Non-pigmented ciliary epithelial cell (primary cell): ENCODE measurements around the gene OLFM2.
A peak's percentile ranks its signal among the peaks of the same experiment; 100 is the strongest.
"Not testable (repeated sequence)": the region's sequence is repeated elsewhere in the genome, so short reads cannot be mapped to it uniquely, and the experiment has no call there.

Experiments used
- DNase-seq: peaks from one replicate; pipeline ENCODE4 v3.0.0-alpha.2; 2010; ENCODE audit warnings: low read depth

OLFM2 gene

GRCh38 chr19:9861503-9861902 lies 74.8 kb downstream of the OLFM2 start:
- DNase-seq: no peak

DNA sequence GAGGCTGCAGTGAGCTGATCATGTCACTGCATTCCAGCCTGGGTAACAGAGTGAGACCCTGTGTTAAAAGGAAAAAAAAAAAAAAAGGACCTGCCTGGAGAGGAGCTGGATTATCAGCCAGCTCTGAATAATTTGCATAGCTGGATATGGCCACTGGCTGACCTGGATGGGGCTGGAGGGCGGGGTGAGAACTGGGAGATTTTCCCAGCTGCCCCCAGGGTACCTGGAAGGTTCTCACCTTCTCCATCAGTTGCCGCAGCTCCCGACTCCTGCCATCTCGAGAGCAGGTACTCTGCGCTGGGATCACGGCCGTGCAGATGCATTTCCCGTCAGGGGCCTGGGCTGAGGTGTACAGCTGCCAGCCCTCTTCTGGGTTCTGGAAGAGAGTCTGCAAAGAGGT lies 75.9 kb downstream of the OLFM2 start:
- DNase-seq: no peak

DNA sequence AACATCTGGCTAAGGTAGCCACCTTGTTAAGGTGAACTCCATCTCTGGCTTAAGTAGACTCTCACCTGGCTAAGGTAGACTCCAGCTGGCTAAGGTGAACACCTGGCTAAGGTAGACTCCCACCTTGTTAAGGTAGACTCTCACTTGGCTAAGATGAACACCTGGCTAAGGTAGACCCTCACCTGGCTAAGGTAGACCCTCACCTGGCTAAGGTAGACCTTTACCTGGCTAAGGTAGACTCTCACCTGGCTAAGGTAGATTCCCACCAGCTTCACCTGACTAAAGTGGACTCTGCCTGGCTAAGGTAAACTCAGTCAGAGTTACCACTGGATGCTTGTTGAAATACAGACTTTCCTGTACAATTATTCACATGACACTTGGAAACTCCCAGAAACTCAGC lies 77.5 kb downstream of the OLFM2 start:
- no peak for DNase-seq

GRCh38 chr19:9857920-9858746 lies 78.2 kb downstream of the OLFM2 start:
- no peak for DNase-seq

- DNase-seq: no peak
Observed at GRCh38 chr19:9857076-9857721, 79.1 kb downstream of the OLFM2 start.

DNA sequence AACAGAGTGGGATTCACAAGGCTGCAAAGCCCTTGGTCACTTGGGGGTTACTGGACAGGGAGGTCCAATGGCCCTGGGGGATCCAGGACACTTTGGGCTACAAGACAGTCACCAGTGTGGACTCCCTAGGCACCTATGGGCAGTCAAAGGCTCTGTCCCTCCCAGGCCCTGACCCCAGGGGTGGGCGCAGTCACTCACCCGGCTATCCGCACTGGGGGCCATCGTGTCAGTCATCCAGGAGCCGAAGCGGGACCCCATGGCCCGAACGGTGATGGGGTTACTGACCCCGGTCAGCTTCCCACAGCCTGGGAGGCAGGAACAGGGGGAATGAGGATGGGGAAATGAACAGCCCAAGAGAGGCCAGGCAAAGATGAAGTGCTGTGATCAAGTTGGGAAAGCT lies 79.7 kb downstream of the OLFM2 start:
- DNase-seq: no peak

DNA sequence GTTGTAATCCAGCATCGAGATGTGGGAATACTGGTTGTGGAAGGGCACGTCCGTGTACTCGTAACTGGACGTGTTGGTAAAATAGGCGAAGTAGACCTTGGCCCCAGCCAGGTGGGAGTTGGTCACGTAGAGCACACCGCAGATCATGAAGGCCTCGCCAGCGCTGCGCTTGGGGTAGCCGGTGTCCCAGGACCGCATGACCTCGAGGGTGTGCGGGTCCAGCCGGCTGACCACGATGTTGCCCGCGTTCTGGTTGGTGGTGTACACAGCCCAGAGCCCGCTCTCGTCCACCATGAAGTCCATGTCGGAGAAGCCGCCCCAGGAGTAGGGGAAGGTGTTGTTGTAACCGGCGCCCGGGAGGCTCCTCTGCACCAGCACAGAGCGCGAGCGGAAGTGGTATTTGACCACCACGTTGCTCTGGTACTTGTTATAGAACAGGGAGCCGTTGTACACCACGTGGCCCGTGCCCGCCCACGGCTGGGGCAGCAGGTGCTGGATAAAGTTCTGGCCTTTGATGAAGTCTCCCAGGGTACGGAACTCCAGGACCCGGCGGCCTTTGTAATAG lies 82.0 kb downstream of the OLFM2 start:
- no peak for DNase-seq

DNA sequence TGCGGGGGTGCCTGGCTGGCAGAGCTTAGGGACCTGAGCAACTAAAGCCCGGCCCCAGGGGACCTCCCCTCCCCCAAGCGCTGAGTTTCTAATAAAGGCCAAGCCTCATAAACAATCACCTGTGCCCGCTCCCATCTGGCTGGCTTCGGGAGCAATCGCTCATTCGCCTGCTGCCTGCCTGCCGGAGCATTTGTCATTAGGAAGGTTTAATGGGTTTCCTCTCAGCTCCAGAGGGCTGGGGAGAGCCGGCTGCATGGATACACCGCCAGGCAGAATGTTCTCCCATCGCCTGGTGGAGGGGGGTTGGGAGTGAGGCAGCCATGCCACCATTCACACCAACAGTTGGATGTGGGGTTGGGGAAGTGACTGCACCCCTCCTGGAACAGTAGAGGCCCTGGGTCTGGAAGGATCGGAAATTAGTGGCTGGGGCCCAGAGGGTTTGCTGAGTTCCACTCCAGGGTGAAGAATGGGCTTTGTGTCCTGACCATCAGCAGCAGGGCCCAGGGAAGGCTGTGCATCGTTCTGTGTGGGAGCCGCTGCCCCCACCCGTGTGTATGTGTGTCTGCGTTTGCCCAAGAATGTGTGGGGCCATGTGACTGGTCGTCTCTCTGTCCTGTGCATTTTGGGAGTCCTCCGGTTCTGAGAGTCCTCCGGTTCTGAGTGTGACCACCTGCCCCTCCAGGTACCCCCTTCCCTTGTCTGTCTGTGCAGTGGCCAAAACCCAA lies 85.9 kb downstream of the OLFM2 start:
- no peak for DNase-seq

DNA sequence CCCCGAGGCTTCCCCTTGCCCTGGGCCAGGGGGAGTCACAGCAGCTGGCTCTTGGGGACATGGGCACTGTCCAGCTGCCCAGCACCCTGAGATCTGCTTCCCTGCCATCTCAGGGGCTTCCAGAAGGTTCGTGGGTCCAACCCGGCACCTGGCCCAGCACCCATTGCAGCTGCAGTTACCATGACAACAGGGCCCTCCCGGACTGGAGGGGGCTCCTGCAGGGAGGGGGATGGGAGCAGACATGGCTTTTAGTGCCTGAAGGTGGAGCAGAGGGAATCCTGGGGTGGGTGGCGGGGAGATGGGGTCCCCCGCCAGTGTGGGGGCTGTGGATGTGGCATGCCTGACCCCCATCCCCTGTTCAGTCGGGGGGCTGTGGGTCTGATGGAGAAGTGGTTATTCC lies 86.5 kb downstream of the OLFM2 start:
- DNase-seq: no peak

- DNase-seq: no peak
Observed at GRCh38 chr19:9848762-9849161, 87.6 kb downstream of the OLFM2 start.

- no peak for DNase-seq
Observed at GRCh38 chr19:9848060-9848459, 88.3 kb downstream of the OLFM2 start.

DNA sequence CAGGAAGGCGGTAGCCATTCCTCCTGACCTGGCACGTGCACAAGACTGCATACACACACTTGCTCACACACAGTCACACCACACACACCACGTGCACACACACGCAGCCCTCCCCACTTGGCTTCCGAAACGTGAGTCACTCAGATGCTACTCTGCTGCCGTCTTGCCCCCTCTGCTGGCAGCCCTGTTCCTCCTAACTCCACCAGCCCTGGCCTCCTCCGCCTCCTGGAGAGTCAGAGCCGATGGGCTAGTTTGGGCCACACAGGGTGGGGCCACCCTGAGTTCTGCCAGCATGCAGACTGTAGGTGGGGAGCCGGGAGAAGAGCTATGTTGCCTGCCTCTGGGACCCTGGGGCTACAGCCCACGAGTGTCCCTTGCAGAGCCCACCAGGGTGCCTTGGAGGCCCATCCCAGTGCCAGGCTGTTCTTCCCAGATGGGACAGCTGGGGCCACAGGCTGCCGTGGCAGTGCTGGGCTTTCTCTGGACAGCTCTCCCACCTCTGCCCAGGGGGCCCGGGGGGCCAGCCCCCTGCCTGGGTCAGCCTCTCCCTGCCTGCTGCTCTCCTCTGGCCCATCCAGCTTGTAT lies 89.1 kb downstream of the OLFM2 start:
- peak; percentile 75 for DNase-seq

DNA sequence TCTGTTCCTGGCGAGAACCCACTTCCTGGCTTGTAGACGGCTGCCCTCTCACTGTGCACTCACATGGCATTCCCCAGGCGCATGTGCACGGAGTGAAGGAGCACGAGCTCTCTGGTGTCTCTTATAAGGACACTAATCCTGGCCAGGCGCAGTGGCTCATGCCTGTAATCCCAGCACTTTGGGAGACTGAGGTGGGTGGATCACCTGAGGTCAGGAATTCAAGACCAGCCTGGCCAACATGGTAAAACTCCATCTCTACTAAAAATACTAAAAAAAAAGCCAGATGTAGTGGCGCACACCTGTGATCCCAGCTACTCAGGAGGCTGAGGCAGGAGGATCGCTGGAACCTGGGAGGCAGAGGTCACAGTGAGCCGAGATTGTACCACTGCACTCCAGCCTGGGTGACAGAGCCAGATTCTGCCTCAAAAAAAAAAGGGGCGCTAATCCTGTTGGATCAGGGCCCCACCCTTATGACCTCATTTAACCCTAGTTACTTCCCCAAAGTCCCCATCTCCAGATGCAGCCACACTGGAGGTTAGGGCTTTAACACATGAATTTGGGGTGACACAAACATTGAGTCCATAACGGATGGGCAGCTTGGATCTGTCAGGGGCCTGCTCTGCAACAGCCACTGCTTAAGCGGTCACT lies 92.6 kb downstream of the OLFM2 start:
- DNase-seq: not testable (repeated sequence)

DNA sequence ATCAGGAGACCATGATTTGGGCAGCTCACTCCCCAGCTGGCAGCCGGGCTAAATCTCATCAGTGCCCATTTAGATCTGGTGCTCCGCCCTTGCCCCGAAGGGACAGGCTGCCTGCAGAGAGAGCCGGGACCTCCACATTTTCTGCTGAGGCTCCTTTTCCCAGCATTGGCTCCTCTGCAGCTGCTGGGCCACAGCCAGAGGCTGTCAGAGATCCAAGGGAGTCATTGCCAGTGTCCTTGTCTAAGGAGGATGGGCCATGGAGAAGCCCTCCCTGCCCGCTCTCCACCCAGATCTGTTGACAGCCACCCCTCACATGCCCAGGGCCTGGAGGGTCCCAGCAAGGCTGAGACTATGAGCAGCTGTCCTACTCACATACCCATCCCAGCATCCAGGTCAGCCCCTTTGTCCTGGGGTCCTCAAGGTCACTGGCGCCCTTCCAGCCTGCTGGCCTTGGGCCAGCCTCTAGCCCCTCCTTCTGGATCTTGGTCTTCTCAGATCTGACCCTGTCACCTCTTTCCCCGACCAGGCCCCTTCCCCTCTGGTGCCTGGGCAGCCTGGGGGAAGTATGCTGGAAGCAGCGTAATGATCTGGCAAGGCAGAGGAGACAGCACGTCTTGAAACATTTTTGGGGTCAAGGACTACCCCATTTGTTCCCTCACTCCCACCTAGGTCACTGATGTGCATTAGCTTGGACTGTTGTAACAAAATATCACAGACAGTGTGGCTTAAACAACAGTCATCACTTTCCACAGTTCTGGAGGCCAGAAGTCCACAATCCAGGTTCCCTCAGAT lies 93.3 kb downstream of the OLFM2 start:
- no peak for DNase-seq

DNA sequence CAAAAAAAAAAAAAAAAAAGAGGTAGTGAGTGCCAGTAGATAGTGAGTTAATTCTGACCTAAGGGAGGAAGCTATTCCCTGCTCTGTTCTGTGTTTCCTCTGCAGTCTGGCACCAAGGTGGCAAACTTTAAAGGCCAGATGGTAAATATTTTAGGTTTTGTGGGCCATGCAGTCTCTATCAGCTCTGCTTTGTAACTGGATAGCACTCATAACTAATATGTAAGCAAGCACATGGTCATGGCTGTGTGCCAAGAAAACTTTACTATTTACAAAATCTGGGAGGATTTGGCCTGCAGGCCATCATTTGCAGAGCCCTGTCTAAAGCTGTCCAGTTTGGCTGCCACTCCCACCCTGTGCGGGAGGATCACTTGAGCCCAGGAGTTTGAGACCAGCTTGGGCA lies 96.9 kb downstream of the OLFM2 start:
- DNase-seq: no peak

DNA sequence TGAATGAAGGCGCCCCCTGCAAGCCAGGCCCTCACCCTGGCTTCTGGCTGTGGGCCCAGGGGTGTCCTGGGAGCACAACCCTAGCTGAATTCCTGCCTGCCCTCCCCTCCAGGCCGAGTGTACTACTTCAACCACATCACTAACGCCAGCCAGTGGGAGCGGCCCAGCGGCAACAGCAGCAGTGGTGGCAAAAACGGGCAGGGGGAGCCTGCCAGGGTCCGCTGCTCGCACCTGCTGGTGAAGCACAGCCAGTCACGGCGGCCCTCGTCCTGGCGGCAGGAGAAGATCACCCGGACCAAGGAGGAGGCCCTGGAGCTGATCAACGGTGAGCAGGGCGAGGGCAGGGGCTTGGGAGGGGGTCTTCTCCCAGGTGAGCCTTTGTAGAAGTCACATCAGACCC lies 98.0 kb downstream of the OLFM2 start:
- DNase-seq: no peak

- no peak for DNase-seq
Observed at GRCh38 chr19:9836021-9836420, 100.3 kb downstream of the OLFM2 start.

- no peak for DNase-seq
Observed at GRCh38 chr19:9835507-9835949, 100.8 kb downstream of the OLFM2 start.

DNA sequence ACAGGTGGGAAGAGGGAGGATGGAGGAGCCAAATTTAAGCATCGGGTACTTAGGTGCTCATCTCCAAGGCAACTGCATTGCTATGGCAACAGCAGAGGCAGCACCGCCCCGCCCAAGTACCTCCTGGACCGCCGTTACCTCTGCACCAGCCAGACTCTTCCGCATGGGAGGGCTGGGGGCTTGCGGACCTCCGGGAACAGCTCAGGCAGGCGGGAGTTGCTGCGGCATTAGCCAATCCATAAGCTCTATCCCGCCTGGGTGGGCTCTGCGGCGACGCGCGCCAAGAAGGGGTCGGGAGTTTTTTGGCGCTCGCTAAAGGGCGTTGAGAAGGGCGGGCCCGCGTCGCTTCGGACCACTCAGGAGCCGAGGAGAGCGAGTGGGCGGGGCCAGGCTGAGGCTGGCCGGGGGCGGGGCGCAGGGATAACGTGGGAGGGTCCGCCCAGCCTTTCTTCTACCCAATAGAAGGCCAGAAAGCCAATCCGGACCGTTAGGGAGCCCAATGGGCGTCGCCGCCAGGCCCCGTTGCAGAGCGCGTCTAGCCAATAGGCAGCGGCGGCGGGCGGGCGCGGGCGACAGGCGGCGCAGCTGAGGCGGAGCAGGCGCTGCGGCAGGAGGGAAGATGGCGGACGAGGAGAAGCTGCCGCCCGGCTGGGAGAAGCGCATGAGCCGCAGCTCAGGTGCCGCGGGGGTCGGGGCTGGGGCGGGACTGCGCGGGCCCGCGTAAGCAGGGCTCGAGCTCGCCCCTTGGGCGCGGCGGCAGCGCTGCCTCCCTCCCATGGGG lies 101.4 kb downstream of the OLFM2 start, which contains the start of gene PIN1:
TSS of gene PIN1 (plus strand) at position 593 of the 781 bp plus-strand sequence. CDS start at position 620, 27 bp downstream.
- peak; percentile 89 for DNase-seq

GRCh38 chr19:9834307-9834725 lies 102.0 kb downstream of the OLFM2 start:
- DNase-seq: no peak
